DMS153 (cell line): ENCODE measurements around the gene SF3B5.
A peak's percentile ranks its signal among the peaks of the same experiment; 100 is the strongest.
"Not testable (repeated sequence)": the region's sequence is repeated elsewhere in the genome, so short reads cannot be mapped to it uniquely, and the experiment has no call there.

Experiments used
- DNase-seq: peaks from one replicate; lab custom pipeline; 2025; lab: John Stamatoyannopoulos, UW

Gene SF3B5

GRCh38 chr6:144104898-144105487 lies 9.6 kb upstream of the SF3B5 start:
- DNase-seq, result peak; percentile 56

- no peak for DNase-seq
These were observed 9.1 kb upstream of the SF3B5 start for GRCh38 chr6:144104488-144104887.

- DNase-seq, result no peak
These were observed 7.7 kb upstream of the SF3B5 start for GRCh38 chr6:144103026-144103563.

GRCh38 chr6:144098993-144099392 lies 3.6 kb upstream of the SF3B5 start:
- DNase-seq, result no peak

- no peak for DNase-seq
These were observed 641 bp downstream of the SF3B5 start for GRCh38 chr6:144094731-144095133.

- no peak for DNase-seq
These were observed 1.7 kb downstream of the SF3B5 start for GRCh38 chr6:144093658-144094057.

GRCh38 chr6:144093236-144093635 lies 2.1 kb downstream of the SF3B5 start:
- no peak for DNase-seq

- no peak for DNase-seq
These were observed 5.0 kb downstream of the SF3B5 start for GRCh38 chr6:144090384-144090783.

GRCh38 chr6:144087789-144088426 lies 7.5 kb downstream of the SF3B5 start:
- DNase-seq, result no peak

- no peak for DNase-seq
These were observed 8.4 kb downstream of the SF3B5 start for GRCh38 chr6:144086959-144087358.

- no peak for DNase-seq
These were observed 12.2 kb downstream of the SF3B5 start for GRCh38 chr6:144083172-144083571.

GRCh38 chr6:144082412-144082811 lies 13.0 kb downstream of the SF3B5 start:
- not testable (repeated sequence) for DNase-seq

GRCh38 chr6:144077871-144078270 lies 17.5 kb downstream of the SF3B5 start:
- no peak for DNase-seq

- DNase-seq, result no peak
These were observed 19.5 kb downstream of the SF3B5 start for GRCh38 chr6:144075875-144076274.

GRCh38 chr6:144075187-144075586 lies 20.2 kb downstream of the SF3B5 start:
- DNase-seq, result no peak

- DNase-seq, result no peak
These were observed 22.3 kb downstream of the SF3B5 start for GRCh38 chr6:144073024-144073423.

GRCh38 chr6:144069506-144069905 lies 25.9 kb downstream of the SF3B5 start:
- no peak for DNase-seq

- no peak for DNase-seq
These were observed 26.6 kb downstream of the SF3B5 start for GRCh38 chr6:144068794-144069193.

- DNase-seq, result no peak
These were observed 28.5 kb downstream of the SF3B5 start for GRCh38 chr6:144066741-144067484.

GRCh38 chr6:144066255-144066654 lies 29.1 kb downstream of the SF3B5 start:
- DNase-seq, result no peak

GRCh38 chr6:144065213-144065660 lies 30.1 kb downstream of the SF3B5 start:
- peak; percentile 32 for DNase-seq

GRCh38 chr6:144064402-144065212 lies 30.8 kb downstream of the SF3B5 start:
- no peak for DNase-seq
